ENCODE results near the gene PPFIA1.

Gene PPFIA1

GRCh38 chr11:70419307-70420007 is 149.0 kb downstream of the PPFIA1 start:
- no peak for DNase-seq

- DNase-seq: peak; percentile 56
Observed at GRCh38 chr11:70420008-70420464, 149.5 kb downstream of the PPFIA1 start.

GRCh38 chr11:70420496-70420895 is 150.0 kb downstream of the PPFIA1 start:
- no peak for DNase-seq

- peak; percentile 17 for DNase-seq
Observed at GRCh38 chr11:70421123-70421522, 150.6 kb downstream of the PPFIA1 start.

- DNase-seq: no peak
Observed at GRCh38 chr11:70422692-70423522, 152.4 kb downstream of the PPFIA1 start.

- DNase-seq: peak; percentile 75
Observed at GRCh38 chr11:70423523-70424505, 153.3 kb downstream of the PPFIA1 start.

GRCh38 chr11:70424765-70425344 is 154.4 kb downstream of the PPFIA1 start:
- DNase-seq: no peak

GRCh38 chr11:70427436-70427835 is 156.9 kb downstream of the PPFIA1 start:
- DNase-seq: no peak

GRCh38 chr11:70428701-70429427 is 158.4 kb downstream of the PPFIA1 start:
- no peak for DNase-seq

- no peak for DNase-seq
Observed at GRCh38 chr11:70429428-70429705, 158.9 kb downstream of the PPFIA1 start.

GRCh38 chr11:70429724-70430521 is 159.4 kb downstream of the PPFIA1 start:
- no peak for DNase-seq

GRCh38 chr11:70430671-70431574 is 160.4 kb downstream of the PPFIA1 start:
- no peak for DNase-seq

- DNase-seq: no peak
Observed at GRCh38 chr11:70431611-70432010, 161.1 kb downstream of the PPFIA1 start.

GRCh38 chr11:70432065-70432464 is 161.6 kb downstream of the PPFIA1 start:
- DNase-seq: peak; percentile 17

GRCh38 chr11:70432580-70432979 is 162.1 kb downstream of the PPFIA1 start:
- no peak for DNase-seq

GRCh38 chr11:70433038-70433437 is 162.5 kb downstream of the PPFIA1 start:
- no peak for DNase-seq

- DNase-seq: no peak
Observed at GRCh38 chr11:70433526-70433925, 163.0 kb downstream of the PPFIA1 start.

Measured in hematopoietic multipotent progenitor cell treated with erythropoietin and hydrocortisone succinate and interleukin-3 and kit ligand, for 8 days (in vitro differentiated cells).